Type B pancreatic cell (in vitro differentiated cells): ENCODE data around the gene DCLK1. TPM values are rescaled to one million over a fixed set of nuclear protein-coding genes. Genes with fewer than 3 reads are reported as not detected.

Experiments
- DNase-seq: peaks from one replicate; pipeline ENCODE4 v3.0.0; 2021; ENCODE audit warnings: mixed read lengths; ENCODE audit not compliant: unreplicated experiment; ENCODE audit errors: extremely low spot score
- H3K27ac Mint-ChIP-seq: 2 replicates; pipeline ENCODE4 v1.8.0; 2021; ENCODE audit warnings: mild to moderate bottlenecking, mixed read lengths
- H3K27me3 Mint-ChIP-seq: 2 replicates; pipeline ENCODE4 v1.8.0; 2021; ENCODE audit warnings: mixed read lengths
- H3K36me3 Mint-ChIP-seq: 2 replicates; pipeline ENCODE4 v1.8.0; 2021; ENCODE audit warnings: mixed read lengths
- H3K4me1 Mint-ChIP-seq: one replicate; pipeline ENCODE4 v1.8.0; 2021; ENCODE audit warnings: mixed read lengths; ENCODE audit not compliant: unreplicated experiment
- H3K4me3 Mint-ChIP-seq: 2 replicates; pipeline ENCODE4 v1.8.0; 2021; ENCODE audit warnings: mild to moderate bottlenecking, mixed read lengths
- H3K9me3 Mint-ChIP-seq: 2 replicates; pipeline ENCODE4 v1.8.0; 2021; ENCODE audit warnings: mixed read lengths
- total RNA-seq: library from RNA; stranded (reverse); gene quantifications from 2 replicates; pipeline ENCODE4 v1.2.1, GENCODE V29; 2021; ENCODE audit warnings: low replicate concordance
- TF ChIP-seq, protein P1 (sequence below): fragments of 200-600 bp; sonication (generic); conservative IDR thresholded peaks from 2 replicates; pipeline ENCODE4 v1.5.0; 2021; ENCODE audit warnings: antibody characterized with exemption, mild to moderate bottlenecking

DCLK1 gene
- total RNA-seq, 1 donor from 2014 or later, result 47.1 TPM

DNA sequence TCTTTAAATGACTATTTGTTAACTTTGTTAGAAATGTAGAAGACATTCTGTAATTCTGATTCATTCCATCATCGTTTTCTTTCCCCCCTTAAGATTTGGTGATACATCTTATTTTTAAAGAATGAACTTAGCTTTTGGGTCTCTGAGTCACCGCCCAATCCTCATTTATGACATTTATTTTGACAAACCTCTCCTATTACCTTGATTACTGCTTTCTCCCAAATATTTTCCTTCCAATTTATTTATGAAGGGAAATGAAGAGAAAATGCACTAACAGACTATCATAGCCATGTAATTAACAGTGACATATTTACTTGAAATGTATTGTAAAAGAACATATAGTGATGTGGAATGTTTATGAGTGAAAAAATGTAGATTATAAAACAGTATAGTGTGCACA lies 241.6 kb downstream of the DCLK1 start:
- Mint-ChIP-seq H3K27ac (no peak overlapping the region), H3K27me3 (peaks cover 13% of the 10 kb centered on the region), H3K9me3 (no peaks in the 10 kb centered on the region), H3K4me1 (peaks cover 33% of the 10 kb centered on the region), H3K36me3 (no peaks in the 10 kb centered on the region), H3K4me3 (no peak overlapping the region)
- DNase-seq, result no peak
- TF ChIP-seq, protein P1, sequence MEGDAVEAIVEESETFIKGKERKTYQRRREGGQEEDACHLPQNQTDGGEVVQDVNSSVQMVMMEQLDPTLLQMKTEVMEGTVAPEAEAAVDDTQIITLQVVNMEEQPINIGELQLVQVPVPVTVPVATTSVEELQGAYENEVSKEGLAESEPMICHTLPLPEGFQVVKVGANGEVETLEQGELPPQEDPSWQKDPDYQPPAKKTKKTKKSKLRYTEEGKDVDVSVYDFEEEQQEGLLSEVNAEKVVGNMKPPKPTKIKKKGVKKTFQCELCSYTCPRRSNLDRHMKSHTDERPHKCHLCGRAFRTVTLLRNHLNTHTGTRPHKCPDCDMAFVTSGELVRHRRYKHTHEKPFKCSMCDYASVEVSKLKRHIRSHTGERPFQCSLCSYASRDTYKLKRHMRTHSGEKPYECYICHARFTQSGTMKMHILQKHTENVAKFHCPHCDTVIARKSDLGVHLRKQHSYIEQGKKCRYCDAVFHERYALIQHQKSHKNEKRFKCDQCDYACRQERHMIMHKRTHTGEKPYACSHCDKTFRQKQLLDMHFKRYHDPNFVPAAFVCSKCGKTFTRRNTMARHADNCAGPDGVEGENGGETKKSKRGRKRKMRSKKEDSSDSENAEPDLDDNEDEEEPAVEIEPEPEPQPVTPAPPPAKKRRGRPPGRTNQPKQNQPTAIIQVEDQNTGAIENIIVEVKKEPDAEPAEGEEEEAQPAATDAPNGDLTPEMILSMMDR, result no peak

DNA sequence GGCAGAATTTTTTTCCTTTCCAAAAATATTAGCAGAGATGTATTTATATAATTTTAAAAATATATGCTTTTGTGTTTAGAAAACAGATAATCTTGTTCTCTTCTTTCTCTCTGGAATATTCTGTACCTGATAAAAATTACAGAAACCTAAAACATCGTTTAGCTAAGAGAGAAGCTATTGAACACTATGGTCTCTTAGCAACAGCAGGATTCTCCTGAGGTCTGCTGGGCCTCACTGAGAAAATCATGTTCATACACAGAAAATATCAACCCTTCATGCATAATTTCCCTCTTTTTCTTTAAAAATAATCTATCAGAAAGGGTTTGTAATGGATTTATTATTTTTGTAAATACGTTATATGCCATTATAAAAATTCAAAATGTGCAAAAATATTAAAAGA lies 242.2 kb downstream of the DCLK1 start:
- Mint-ChIP-seq H3K4me1 (peaks cover 38% of the 10 kb centered on the region), H3K36me3 (no peaks in the 10 kb centered on the region), H3K27ac (no peak overlapping the region), H3K9me3 (no peaks in the 10 kb centered on the region), H3K27me3 (peaks cover 10% of the 10 kb centered on the region), H3K4me3 (no peak overlapping the region)
- TF ChIP-seq, protein P1, result no peak
- no peak for DNase-seq

DNA sequence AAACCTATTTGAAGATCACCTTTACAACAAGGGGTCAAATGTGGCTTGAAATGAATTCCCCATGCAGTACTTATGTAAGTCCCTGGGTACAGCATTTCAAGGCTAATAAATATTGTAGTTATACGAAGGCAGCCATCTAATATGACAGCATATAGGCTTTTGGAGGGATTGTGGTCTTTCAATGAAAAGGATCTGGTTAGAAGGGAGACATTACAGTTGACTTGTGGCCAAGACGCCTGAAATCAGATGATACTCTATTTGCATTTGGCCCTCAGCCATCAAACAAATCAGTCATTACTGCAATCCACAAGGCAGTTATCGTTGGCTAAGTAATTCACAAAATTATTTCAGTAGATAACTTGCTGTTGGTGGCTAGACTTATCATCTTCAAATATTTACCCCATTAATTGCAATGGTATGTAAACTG lies 242.7 kb downstream of the DCLK1 start:
- H3K4me3 Mint-ChIP-seq, result no peak overlapping the region
- no peak for DNase-seq
- TF ChIP-seq, protein P1, result no peak
- peaks cover 42% of the 10 kb centered on the region for H3K4me1 Mint-ChIP-seq
- H3K36me3 Mint-ChIP-seq, result no peaks in the 10 kb centered on the region
- H3K27ac Mint-ChIP-seq, result no peak overlapping the region
- no peaks in the 10 kb centered on the region for H3K9me3 Mint-ChIP-seq
- H3K27me3 Mint-ChIP-seq, result peaks cover 10% of the 10 kb centered on the region

DNA sequence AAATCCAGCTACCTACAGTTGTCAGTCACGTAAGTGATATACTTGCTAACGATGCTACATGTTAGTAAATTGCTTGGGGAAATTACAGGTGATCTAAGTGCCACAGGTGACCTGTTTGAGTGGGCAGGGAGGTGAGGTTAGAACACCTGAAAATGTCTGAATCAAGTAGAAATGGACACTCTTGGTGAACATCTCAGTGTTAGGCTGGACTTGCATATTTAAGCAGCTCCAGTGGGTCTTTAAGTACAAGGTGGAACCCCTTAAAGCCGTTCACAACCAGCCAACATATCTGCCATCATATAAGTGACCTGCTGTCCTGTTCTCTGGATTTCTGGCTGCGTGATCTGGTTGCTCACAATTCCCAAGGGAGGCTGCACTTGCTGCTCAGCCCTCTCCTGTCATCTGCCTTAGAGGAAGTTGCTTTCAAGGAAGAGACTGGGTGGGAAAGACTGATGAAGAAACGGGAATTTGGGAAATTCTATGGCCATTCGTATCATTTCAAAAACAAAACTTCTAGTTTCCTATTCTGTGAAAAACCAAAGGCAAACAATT lies 244.0 kb downstream of the DCLK1 start:
- no peak overlapping the region for H3K27ac Mint-ChIP-seq
- peaks cover 10% of the 10 kb centered on the region for H3K27me3 Mint-ChIP-seq
- H3K36me3 Mint-ChIP-seq, result peaks cover 1% of the 10 kb centered on the region
- peaks cover 50% of the 10 kb centered on the region for H3K4me1 Mint-ChIP-seq
- no peak overlapping the region for H3K4me3 Mint-ChIP-seq
- TF ChIP-seq, protein P1, result no peak
- no peak for DNase-seq
- peaks cover 4% of the 10 kb centered on the region for H3K9me3 Mint-ChIP-seq

DNA sequence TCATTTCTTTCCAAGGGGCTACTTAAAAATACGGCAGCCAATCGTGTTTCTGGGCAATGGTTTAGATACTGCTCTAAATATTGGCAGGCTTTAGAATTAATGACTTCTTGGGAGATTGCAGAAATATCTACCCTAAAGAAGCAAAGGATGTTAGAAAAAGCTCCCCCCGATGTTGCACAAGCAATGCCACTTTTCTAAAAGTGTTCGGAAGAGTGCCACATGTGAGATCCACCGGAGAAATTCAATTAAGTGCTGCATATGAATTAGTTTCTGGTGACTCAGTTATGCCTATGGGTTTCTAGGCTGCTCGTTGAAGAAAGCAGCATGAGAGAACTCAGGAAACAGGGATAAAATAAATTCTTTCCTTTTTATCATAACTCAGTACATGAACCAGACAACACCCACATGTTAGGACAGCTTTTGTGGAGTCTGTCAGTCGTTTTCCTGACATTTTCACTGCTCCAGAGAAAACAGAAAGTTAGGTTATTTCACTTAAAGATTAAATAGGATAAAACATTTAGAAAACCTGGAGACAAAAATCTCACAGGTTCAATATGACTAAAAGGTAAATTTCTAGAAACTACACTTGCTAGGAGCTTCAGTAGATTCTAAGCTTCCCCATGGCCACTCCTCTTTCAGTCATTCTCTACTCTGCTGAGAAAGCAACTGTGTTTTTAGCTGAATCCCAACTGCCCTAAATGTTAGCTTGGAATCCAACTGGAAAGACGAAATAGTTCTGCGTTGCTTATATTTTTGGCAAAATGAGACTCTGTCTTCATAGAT lies 244.7 kb downstream of the DCLK1 start:
- Mint-ChIP-seq H3K4me3 (no peak overlapping the region), H3K9me3 (peaks cover 4% of the 10 kb centered on the region), H3K27ac (no peak overlapping the region), H3K4me1 (peaks cover 46% of the 10 kb centered on the region), H3K27me3 (peaks cover 6% of the 10 kb centered on the region), H3K36me3 (peaks cover 3% of the 10 kb centered on the region)
- no peak for DNase-seq
- TF ChIP-seq, protein P1, result no peak
